Stimulated activated CD4-positive, alpha-beta T cell treated with anti-CD3 and anti-CD28 coated beads, Interleukin-4, amount 100 ng/mL, for 24 hours (primary cell): ENCODE results near the gene RAP1GAP.

ENCODE experiments used
- DNase-seq: peaks from one replicate; pipeline ENCODE4 v3.0.0-alpha.2; 2020

RAP1GAP gene

DNA sequence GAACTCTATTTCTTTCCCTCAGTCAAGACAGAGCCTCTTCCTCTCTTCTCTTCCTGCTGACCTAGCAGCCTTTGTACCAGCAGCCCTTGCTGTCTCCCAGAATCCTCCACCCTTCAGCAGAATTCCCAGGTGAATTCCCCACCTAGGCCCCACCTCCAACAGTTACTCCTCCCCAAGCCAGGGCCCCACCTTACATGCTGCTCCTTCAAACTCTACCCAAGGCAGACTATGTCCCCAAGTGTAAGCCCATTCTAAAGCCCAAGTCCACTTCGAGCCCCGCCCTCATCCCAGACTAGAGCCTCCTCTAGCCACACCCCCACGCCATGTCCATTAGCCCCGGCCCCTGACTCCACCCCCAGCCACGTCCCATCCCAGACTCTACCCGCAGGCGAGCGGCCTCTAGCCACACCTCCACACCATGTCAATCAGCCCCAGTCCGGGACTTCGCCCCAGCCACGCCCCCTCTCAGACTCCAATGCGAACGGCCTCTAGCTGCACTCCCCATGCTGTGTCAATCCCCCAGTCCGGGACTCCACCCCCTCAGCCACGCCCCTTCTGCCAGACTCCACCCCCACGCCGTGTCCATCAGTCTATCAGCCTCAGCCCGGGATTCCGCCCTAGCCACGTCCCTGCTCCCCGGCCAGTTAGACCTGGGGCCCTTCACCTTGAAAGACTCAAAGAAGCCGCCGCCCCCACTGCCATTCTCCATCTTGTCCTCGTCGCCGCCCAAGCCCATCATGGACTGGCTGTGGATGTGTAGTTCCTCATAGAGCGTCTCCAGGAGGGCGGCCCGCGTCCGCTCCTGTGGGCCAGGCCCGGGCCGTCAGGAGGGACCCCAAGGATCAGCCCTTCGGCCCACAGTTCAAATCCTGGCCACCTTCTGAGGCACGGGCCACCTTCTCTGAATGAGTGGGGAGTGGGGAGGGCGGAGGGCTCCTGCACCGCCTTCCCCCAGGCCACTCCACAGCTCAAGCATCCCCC, 61.3 kb downstream of the RAP1GAP start:
- peak; percentile 54 for DNase-seq

DNA sequence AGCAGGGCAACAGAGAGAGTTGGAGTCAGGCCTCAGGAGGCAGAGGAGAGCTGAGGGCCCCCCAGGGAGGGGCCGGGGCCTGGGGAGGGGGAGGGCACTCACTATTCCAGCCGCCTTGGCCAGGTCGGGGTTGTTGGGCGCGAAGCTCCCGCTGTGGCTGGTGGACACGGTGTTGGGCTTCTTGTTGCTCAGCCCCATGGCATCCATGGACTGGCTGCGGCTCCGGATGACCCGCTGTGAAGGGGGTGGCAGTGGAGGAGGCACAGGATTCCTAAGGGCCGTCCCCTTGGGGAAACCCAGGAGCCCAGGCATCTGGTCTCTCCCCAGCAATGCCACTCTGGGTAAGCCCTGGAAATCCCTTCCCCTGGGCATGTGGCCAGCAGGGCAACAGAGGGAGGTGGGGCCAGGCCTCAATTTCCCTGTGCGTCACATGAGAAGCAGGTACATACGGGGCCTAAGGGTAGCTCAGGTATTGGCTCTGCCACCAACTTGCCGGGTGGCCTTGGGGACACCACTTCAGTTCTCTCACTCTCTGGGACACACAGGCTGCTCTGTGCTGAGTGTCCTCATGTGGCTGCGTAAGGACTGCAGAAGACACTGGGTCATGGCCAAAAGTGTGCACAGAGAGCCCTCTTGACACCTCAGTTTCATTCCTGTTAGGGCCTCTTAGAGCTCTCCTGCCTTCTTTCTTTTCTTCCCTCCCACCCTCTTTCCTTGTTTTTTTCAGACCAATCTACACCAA, 63.0 kb downstream of the RAP1GAP start:
- DNase-seq = no peak

DNA sequence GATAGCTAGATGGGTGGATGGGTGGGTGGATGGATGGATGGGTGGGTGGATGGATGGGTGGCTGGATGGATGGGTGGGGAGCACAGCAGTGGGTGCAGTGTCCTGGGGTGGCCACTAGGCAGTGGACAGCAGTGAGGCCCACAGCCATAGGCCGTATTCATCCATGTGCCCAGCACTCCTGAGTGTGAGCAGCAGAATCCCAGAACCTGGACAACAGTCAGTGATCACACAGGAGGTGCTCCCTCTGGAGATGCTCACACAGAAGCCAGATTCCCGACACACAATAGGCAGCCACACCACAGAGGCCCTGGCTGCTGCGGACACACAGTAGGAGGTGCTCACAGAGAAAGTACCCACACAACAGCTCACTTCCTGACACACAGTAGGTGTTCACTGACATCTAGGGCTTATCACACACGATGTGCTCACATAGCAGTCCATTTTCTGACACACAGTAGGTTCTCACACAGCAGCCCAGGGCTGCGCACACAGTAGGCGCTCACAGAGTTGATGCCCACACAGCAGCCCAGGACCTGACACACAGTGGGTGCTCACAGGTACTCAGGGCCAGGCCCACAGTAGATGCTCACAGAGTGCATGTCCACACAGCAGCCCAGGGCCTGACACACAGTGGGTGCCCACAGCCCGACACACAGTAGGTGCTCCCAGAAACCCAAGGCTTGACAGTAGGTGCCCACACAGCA, 64.0 kb downstream of the RAP1GAP start:
- no peak for DNase-seq

DNA sequence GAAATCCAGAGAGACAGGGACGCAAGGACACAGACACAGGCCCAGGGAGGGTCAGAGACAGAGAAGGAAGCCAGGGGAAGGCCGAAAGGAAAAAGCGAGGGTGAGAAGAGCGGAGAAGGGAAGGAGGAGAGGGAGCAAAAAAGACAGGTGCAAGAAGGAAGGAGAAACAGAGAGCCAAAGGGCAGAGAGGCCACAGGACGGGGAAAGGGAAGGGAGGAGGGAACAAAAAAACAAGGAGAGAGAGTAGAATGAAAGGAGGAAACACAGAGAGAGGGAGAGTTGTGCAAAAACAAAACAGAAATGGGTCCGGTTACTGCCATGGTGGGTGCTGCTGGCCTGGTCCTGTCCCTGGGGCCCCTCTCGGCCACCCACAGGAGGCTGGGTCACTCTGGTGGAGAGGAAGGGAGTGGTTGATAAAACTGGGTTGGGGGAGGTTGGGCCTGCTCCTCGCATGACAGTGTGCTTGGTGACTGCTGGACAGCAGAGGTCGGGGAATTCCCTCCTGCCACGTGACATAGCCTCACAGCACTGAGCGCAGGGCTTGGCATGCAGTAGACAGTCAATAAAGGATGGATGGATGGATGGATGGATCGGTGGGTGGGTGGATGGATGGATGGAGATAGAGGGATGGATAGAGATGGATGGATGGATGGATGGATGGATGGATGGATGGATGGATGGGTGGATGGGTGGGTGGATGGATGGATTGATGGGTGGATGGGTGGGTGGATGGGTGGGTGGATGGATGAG, 64.8 kb downstream of the RAP1GAP start:
- no peak for DNase-seq

DNA sequence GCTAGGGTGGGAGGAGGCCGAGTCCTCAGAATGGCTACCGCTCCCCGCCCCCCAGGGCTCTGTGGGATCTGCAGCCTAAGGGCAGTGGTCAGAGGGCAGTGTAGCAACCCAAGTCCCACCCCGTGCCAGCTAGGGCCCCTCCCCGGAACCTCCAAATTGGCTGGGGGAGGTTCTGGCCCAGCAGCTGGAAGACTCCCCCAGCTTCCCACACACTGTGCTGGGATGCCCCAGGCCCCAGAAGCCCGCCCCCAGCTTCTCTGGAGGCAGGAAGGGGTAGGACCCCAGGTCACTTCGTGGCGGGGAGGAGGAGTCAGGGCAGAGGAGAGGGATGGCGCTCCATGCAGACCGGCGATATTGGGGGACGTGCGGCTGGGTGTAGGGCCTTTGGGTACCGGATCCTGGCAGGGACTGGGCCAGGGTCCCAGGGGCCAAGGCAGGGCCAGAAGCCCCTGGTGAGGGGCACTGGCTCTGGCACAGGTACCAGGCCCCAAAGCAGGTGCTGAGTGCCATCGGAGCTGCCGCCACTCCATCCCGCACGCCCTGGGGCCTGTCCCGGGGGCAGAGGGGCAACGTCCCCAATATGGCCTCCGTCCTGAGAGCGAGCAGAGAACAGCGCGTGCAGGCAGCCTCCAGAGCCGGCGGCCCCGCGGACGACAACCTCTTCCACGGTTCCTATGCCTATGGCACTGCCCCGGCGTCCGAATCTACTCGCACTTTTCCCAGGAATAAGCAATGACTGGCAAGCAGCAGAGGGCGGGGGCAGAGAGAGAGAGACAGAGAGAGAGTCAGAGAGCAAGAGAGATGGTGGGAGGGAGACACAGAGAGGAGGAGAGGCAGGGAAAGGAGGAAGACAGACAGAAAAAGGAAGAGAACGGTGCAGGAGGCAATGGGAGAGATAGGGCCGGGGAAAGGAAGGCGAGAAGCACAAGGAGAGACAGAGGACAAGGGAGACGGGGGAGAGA, 65.7 kb downstream of the RAP1GAP start:
- DNase-seq = no peak

DNA sequence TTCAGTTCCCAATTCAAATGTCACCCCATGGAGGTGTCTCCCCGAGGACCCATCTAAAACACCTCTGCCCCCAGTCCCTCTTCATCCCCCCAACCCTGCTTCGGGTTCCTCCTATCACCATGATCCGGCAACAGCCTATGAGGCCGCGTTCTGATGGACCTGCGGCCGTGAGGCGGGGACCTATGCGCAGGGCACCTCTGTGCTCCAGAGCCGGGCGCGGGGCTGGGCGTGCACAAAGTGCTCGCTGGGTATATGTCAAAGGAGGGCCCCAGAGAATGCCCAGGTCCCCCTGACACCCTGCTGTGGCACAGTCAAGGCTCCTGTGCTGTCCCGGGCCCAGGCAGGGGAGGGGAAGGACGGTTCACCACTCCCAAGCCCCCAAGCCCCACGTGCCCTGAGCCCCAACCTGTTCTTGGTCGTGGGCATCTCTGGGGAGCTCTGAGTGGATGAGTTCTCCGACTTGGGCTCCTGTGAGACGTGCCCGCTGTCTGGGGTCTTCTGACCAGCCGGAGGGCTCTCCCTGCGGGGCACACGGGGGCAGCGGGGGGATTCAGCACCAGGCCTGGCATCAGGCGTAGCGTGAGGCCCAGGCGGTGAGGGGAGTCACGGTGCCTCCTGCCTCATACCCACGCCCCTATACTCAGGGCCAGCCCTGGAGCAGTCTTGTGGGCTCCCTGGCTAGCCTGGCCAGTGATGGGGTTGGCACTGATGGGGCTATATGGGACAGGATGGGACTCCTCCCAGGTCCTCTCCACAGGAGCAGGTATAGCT, 67.7 kb downstream of the RAP1GAP start:
- DNase-seq = no peak

DNA sequence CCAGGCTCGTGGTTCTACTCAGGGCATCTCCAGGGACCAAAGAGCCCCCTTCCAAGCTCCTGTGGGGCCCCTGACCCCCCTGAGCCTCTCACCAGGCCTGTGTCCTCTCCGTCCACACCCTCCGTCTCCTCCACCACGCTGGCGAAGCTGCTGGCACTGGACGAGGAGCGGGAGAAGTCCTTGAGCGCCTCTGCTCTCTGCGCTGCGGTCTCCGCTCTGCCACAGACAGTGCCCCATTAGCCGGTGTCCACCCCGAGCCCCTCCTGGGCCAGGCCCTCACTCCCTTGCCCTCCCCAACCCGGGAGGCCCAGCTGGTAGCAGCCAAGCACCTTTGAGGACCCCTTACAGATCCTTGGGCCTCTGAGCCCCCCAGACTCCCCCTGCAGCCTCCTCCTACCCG, 69.8 kb downstream of the RAP1GAP start:
- no peak for DNase-seq

DNA sequence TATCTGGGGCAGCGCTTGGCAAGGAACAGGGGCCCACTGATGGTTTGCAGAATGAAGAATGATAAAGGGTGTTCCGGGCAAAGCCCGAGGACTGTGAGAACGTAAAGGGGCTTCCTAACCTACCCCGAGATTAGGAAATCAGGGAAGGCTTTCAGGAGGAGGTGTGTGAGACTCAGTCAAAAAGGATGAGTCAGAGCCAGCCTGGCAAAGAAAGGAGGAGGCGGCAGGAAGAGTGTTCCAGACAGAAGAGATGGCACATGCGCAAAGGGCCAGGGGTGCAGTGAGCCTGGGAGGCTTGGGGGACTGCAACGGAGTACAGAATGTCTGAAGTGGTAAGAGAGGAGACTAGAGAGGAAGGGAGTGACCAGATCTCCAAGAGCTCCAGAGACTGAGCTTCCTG, 70.3 kb downstream of the RAP1GAP start:
- no peak for DNase-seq

DNA sequence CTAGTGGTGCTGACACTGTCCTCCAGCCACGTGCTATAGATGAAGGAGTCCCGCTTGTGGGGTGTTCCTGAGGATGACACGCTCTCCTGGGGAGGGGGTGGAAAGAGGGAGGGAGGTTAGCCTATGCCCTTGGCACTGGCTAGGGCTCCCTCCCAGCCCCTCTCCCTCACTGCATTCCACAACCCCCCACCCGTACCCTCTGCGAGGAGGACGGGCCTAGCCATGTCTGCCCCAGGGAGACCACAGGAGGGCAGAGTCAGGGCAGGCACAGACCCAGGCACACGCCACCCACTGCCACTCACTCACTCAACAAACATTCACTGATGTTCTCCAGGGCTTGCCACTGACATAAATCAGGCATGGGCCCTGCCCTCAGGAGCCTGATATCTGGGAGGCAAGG, 70.7 kb downstream of the RAP1GAP start:
- DNase-seq = no peak

DNA sequence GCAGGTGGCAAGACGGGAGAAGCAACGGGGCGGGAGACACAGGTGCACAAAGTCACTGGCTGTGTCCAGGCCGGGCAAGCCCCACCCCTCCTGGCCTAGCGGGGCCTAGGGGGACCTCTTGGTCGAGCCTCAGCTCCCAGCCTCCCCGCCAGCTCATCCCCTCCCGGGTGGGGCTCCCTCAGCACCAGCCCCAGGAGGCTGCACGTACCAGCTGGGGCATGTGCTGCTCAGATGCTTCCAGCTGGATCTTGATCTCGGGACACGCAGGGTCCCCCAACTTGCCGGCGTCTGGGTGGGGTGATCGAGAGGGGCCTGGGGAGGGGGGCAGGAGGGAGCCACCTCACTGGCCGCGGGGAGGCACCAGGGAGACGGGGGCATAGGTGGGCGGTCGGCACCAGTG, 71.4 kb downstream of the RAP1GAP start:
- no peak for DNase-seq

DNA sequence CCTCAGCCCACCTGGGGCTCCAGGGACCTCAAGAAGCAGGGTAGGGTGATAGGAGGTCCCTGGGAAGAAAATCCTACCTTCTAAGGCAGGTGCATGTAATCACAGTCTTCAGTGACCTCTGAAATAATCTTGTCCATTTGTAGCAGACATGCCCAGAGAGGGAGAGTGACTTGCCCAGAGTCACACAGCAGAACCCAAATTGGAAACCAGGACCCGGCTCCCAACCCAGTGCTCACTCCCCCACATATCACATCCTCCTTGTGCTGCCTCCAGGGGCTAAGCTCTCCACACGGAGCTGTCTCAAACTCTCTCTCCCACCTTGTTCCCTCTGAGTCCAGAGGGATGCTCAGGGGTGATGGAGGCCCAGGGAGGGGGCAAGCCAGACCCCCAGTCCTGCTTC, 72.5 kb downstream of the RAP1GAP start:
- DNase-seq = no peak

DNA sequence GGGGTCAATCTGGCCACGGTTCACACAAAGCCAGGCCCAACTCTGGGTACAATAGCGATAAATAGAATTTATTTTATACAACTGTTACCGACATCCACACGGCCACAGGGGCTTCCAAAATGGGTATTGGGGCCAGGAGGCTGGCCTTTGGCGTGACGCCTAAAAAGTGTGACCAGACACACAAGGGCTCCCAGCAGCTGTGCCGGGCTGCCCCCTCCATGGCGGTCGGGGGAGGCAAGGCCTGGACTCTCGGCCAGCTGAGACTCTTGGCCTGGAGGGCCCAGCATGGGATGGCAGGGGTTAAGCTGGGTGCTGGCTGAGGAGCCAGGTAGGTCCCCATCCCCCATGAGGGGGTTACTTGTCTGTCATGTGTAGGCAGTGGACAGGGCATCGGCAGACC, 73.0 kb downstream of the RAP1GAP start:
- DNase-seq = no peak

DNA sequence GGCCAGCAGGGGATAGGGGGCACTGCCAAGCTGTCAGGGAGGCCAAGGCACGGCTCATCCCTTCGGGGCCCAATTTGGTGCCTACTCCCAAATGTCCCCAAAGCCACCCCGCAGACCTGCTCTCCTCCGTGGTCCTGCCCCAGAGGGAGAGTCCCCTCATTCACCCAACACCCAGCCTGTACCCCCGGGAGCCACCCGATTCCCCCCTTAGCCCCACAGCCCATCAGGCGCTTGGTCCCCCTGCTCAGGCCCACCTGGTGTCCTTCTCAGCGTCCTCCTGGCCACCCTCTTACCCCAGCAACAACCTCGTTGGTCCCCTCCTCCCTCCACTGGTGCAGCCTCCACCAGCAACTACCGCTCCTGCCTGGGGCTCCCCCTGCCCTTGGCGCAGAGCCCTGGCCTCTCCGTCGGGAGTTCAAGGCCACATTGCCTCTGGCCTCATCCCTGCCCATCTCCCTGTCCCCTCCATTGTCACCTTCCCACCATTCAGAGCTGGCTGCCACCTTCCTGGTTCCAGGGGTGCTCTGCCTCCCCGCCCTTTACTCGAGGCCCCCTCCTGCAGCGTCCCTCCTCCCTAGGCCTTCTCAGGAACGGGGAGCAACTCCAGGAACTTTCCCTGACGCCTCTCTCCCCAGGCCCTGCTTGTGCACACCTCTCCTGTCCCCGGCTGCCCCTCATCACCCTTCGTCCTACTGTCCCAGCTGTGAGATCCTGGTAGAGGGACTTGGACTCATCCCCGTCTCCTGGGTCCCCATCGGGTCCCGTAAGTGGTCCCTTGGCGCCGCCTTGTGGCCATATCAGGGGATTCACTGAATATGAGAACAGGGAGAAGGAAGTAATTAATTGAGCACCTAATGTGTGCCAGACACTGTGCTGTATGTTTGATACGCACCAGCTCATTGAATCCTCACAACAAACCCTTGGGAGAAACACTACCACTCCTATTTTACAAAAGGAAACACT, 73.9 kb downstream of the RAP1GAP start:
- DNase-seq = peak; percentile 62

DNA sequence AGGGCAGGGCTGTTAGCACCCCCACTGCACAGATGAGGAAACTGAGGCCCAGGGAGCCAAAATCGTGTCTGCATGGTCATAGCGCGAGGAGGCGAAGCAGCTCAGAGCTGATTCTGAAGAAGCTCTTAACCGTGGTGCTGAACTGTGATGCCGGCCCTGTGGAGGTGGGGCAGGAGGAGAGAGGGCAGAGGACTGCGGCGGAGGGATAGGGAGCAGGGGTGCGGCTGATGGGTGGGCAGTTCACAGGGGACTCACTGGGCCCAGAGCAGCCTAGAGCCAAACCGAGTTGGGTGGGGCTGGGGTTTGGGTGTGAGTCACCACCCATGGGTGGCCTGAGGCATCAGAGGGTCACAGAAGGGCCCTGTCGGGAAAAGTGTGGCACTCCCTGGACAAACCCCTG, 74.7 kb downstream of the RAP1GAP start:
- no peak for DNase-seq

DNA sequence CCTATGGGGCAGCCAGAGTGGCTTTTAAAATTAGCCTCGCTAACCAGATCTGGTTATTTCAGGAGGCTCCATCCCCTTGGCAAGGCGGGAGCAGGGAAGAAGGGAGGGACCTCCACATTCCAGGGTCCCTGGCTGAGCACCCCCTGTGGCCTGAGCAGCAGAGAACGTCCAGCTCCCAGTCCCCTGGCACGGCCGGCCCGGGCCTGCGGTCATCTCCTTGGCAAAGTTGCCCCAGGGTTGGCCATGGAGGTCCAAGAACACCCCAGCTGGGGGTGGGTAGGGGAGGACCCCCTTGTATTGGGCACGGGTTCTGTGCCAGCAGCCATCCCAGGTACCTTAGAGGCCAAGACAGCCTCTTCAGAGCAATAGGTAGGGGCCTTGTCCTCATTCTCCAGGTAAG, 75.9 kb downstream of the RAP1GAP start:
- DNase-seq = no peak

DNA sequence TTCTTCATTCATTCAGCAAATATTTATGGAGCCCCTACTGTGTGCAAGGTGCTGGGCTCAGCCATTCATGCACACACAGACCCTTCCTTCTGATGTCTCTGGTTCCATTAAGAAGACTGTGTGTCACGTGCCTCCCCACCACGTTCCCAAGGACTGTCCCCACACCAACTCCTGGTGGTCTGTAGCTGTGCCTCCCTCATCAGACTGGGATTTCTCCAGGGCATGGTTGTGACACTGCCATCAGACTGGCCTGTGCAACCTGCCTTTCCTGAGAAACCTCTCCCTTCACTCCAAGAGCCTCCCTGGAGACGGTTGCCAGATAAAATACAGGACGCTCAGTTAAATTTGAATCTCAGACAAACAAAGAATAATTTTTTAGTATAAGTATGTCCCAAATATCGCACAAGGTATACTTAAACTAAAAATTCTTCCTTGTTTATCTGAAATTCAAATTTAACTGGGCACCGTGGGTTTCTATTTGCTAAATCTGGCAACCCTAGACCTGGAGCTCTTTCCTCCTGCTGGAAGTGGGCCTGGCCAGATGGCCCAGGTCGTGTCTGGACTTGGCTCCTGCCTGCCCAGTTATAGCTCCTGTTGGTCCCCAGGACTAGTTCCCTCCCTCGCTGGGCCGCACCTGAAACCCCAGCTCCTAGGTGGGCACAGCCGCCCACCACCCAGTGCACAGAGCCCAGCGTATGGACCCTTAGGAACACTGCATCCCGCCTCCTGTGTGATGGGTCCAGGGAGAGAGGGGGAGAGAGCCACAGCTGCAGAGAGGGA, 76.9 kb downstream of the RAP1GAP start:
- no peak for DNase-seq

DNA sequence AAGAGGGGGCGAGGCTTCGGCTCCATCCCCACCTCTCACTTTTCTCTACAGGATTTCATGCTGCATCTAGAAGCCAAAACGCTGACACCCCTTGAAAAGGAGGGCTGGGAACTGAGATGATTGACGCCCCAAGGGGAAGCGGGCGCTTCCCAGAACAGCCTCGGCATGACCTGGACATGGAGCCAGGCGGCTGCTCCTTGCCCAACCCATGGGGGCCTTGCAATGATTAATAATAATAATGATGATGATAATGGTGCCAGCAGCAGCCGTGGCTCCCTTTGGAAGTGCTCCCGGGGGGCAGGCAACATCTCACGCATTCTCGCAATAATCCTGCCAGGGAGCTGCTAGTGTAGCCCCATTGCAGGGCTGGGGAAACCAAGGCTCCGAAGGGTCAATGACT, 78.2 kb downstream of the RAP1GAP start:
- no peak for DNase-seq

DNA sequence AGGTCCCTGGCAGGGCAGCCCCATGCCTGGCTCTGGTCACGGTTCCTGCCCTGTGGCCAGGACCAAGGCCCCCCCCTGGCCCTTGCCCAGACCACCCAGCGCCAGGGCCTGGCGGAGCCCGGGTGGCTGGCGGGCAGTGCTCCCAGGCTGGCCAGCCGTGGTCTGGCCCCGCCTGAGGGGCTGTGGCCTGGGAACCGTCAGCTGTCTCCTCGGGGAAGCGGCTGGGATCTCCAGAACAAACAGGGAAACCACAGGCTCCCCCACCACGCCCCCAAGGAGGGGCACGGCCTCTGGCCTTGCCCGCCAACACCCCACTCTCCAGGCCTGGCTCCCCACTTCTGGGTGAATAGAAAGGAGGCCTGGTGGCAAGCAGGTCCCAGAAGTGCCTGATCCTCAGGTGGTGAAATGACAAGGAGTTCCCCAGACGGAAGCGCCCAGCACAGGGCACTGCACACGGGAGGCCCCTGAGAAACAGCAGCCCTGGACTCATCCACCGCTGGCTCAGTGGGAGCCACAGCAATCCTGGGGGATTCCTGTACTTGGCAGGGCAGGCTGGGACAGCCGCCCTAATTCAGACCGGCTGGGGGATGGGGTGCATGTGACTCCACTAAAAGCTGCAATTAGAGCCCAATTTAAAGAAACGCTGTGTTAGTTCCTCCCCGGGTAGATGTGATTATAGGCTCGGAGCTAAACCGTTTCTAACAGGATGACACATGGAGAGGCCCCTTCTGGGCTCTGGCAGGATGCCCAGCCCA, 78.9 kb downstream of the RAP1GAP start:
- DNase-seq = no peak
